RWPE2 (cell line): Measurements from ENCODE around the gene PTPRD.

Source experiments
- ATAC-seq: fragments of 200-7000 bp; cut with Tn5 transposase; 3 replicates; pipeline ENCODE4 v1.9.1; 2021; ENCODE audit warnings: low read depth
- DNase-seq: peaks from one replicate; pipeline ENCODE4 v3.0.0-alpha.2; 2020; ENCODE audit warnings: low spot score
- H3K27ac ChIP-seq: fragments of 450-650 bp; 2 replicates; pipeline ENCODE4 v1.5.1; 2017; ENCODE audit warnings: mild to moderate bottlenecking; ENCODE audit not compliant: poor library complexity, severe bottlenecking
- H3K27me3 ChIP-seq: fragments of 250-450 bp; sonication (Bioruptor Pico); 2 replicates; pipeline ENCODE4 v1.5.1; 2021; ENCODE audit warnings: mild to moderate bottlenecking, moderate library complexity; ENCODE audit not compliant: insufficient read depth, poor library complexity, severe bottlenecking
- H3K36me3 ChIP-seq: fragments of 250-450 bp; sonication (Bioruptor Pico); 2 replicates; pipeline ENCODE4 v1.5.1; 2020; ENCODE audit warnings: low read depth, mild to moderate bottlenecking, moderate library complexity
- H3K4me1 ChIP-seq: fragments of 250-450 bp; sonication (Bioruptor Pico); 2 replicates; pipeline ENCODE4 v1.5.1; 2021; ENCODE audit warnings: mild to moderate bottlenecking, moderate library complexity; ENCODE audit not compliant: insufficient read depth, poor library complexity, severe bottlenecking
- H3K4me3 ChIP-seq: fragments of 250-450 bp; sonication (Bioruptor Pico); 2 replicates; pipeline ENCODE4 v1.5.1; 2021; ENCODE audit warnings: mild to moderate bottlenecking, moderate library complexity; ENCODE audit not compliant: severe bottlenecking
- H3K9me3 ChIP-seq: fragments of 250-450 bp; sonication (Bioruptor Pico); 2 replicates; pipeline ENCODE4 v1.5.1; 2021; ENCODE audit warnings: mild to moderate bottlenecking, moderate library complexity; ENCODE audit not compliant: severe bottlenecking
- TF ChIP-seq, protein P1 (sequence below): fragments of 450-650 bp; IDR thresholded peaks from one replicate; pipeline ENCODE4 v1.5.1; 2017; ENCODE audit warnings: mild to moderate bottlenecking, moderate library complexity; ENCODE audit not compliant: poor library complexity, severe bottlenecking

PTPRD gene

DNA sequence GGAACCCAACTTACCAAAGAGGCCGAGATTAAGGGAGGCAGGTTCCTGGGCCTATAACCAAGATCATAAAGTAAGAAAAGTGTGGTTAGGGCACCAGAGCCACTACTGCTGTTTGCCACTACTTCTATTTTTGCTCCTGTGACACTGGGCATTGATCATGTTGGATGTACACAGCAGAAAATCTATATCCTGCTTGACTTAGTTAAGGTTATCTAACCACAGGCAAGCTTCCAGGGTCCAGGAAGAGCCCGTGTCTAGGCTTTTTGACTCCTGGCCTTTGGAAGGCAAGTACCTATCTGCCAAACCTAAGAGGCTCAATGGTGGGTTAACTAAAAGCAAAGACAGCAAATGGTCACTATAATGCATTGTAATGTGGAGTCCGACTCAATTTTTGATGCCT, 2315.8 kb downstream of the PTPRD start:
- Histone ChIP-seq H3K4me1 (no peaks in the 10 kb centered on the region), H3K27ac (no peak overlapping the region), H3K27me3 (no peaks in the 10 kb centered on the region), H3K9me3 (no peaks in the 10 kb centered on the region), H3K36me3 (no peaks in the 10 kb centered on the region), H3K4me3 (no peak overlapping the region)
- no peak for DNase-seq
- TF ChIP-seq, protein P1, sequence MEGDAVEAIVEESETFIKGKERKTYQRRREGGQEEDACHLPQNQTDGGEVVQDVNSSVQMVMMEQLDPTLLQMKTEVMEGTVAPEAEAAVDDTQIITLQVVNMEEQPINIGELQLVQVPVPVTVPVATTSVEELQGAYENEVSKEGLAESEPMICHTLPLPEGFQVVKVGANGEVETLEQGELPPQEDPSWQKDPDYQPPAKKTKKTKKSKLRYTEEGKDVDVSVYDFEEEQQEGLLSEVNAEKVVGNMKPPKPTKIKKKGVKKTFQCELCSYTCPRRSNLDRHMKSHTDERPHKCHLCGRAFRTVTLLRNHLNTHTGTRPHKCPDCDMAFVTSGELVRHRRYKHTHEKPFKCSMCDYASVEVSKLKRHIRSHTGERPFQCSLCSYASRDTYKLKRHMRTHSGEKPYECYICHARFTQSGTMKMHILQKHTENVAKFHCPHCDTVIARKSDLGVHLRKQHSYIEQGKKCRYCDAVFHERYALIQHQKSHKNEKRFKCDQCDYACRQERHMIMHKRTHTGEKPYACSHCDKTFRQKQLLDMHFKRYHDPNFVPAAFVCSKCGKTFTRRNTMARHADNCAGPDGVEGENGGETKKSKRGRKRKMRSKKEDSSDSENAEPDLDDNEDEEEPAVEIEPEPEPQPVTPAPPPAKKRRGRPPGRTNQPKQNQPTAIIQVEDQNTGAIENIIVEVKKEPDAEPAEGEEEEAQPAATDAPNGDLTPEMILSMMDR: no peak
- no peak for ATAC-seq

DNA sequence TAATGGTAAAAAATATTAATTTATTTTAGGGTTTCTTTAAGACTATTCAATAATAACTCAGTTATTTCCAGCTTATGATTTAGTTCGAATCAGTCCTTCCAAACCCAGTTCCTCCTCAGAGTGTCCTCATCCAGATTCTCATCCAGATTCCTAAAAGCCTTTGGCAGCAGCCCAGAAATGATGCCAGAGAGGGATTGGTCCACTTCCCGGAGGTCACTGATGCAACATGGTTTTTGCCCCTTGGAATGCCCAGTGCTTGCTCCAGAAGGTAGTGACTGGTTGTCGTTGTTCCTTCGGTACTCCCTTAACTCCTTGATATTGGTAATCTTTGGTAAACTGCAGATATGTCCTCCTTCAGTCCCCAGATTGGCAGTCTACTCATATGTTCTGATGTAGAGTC, 2320.1 kb downstream of the PTPRD start:
- TF ChIP-seq, protein P1: no peak
- H3K4me1 ChIP-seq: no peaks in the 10 kb centered on the region
- no peak for DNase-seq
- ATAC-seq: no peak
- H3K36me3 ChIP-seq: no peaks in the 10 kb centered on the region
- no peak overlapping the region for H3K27ac ChIP-seq
- H3K9me3 ChIP-seq: no peaks in the 10 kb centered on the region
- H3K27me3 ChIP-seq: no peaks in the 10 kb centered on the region
- no peak overlapping the region for H3K4me3 ChIP-seq

DNA sequence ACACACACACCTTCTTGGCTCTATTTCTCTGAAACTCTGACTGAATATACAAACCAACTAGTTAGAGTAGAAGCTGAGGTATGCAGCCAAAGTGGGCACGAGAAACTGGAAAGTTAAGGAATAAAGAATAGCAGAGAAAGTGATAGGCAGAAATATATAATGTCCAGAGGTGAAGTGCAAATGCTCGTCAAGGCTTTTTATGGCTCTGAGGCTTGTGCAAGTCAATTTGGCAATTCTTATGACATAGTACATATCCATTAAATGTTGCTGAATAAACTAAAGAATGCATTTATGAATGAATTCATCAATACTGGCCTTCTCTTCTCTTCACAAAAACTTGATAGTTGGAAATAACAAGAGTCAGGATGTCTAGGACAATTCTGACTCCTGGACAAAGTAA, 2323.1 kb downstream of the PTPRD start:
- Histone ChIP-seq H3K4me1 (no peaks in the 10 kb centered on the region), H3K27me3 (no peaks in the 10 kb centered on the region), H3K4me3 (no peak overlapping the region), H3K9me3 (no peaks in the 10 kb centered on the region), H3K36me3 (no peaks in the 10 kb centered on the region), H3K27ac (no peak overlapping the region)
- no peak for DNase-seq
- TF ChIP-seq, protein P1: no peak
- no peak for ATAC-seq

DNA sequence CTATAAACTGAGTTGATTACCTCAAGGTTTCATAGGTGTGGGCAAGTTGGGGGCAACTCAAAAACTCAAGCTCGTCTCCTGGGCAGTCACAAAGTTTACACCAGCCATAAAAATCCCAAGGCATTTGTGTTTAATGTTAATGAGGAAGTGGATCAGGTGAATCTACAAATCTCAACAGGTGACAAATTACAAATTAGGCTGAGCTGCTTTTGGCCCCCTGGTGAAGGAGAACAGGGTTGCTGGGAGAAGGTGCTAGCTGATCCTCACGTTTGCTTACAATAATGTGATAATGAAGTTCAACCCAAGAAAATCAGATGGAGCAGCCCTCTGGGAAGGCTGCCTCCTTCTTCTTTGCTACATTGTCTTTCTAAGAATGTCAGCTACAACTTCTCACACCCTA, 2324.8 kb downstream of the PTPRD start:
- Histone ChIP-seq H3K9me3 (peaks cover 2% of the 10 kb centered on the region), H3K27me3 (no peaks in the 10 kb centered on the region), H3K4me1 (no peaks in the 10 kb centered on the region), H3K27ac (no peak overlapping the region), H3K4me3 (no peak overlapping the region), H3K36me3 (no peaks in the 10 kb centered on the region)
- no peak for ATAC-seq
- TF ChIP-seq, protein P1: no peak
- no peak for DNase-seq

DNA sequence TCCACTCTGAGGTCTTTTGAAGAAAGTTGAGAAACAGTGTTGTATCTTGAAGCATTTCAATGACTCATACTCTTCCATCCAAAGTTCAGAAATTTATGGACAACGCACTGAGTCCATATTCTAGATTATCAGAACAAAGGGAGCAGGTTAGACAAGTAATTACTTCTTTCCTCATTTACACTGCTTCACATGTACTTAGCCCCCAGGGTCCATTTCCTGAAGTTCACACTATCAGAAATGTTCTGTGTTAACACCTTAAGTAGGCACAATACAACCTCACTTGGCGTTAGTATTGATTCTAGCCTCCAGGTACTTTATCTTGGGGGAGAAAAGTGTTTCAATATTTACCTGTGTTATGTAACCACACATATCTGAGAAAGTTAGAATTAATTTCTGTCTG, 2325.3 kb downstream of the PTPRD start:
- TF ChIP-seq, protein P1: no peak

More for the DNA sequence above, 2325.3 kb downstream of the PTPRD start:
- ATAC-seq (no peak), DNase-seq (no peak)
- Histone ChIP-seq H3K4me3 (no peak overlapping the region), H3K27ac (no peak overlapping the region), H3K9me3 (peaks cover 2% of the 10 kb centered on the region), H3K27me3 (no peaks in the 10 kb centered on the region), H3K4me1 (no peaks in the 10 kb centered on the region), H3K36me3 (no peaks in the 10 kb centered on the region)
